ENCODE measurements around the gene HMOX2. TPM values are rescaled to one million over a fixed set of nuclear protein-coding genes. Genes with fewer than 3 reads are reported as not detected.

The HMOX2 gene
- total RNA-seq, 1 experiment from 2014 or later = 72.6 TPM

GRCh38 chr16:4552541-4552940 is 76.3 kb downstream of the HMOX2 start:
- BruUV-seq (replicated peaks) = no TSS peak
- Histone ChIP-seq H3K9me3 (ENCODE audit: control insufficient read depth, insufficient read depth, low read depth, low read length) (no peaks in the 10 kb centered on the region), H3K27me3 (ENCODE audit: control insufficient read depth, insufficient read depth, low read length) (no peaks in the 10 kb centered on the region), H3K27ac (ENCODE audit: low read length) (no peak overlapping the region), H3K4me1 (ENCODE audit: control insufficient read depth, insufficient read depth, low read length) (no peaks in the 10 kb centered on the region), H3K36me3 (ENCODE audit: control insufficient read depth, insufficient read depth, low read length) (no peaks in the 10 kb centered on the region), H3K4me3 (ENCODE audit: low read depth in 2 of 2, low read length in 2 of 2) (no peak overlapping the region)
- in situ Hi-C loops (cut with HindIII; ENCODE audit: low pct_unique_long_range_greater_than_20kb, low sequenced_read_pairs) (no loop called here), intact Hi-C loops (cut with micrococcal nuclease; ENCODE audit: unreplicated experiment) (no loop called here)
- POLR2A ChIA-PET = no interaction called here
- CTCF ChIA-PET = no interaction called here
- DNase-seq (ENCODE audit: low read depth, low spot score) = no peak
- TF ChIP-seq TCF7L2 (IDR thresholded peaks at IDR 0.05; ENCODE audit: low read depth, low read length) = no peak
- TF ChIP-seq, protein P1, sequence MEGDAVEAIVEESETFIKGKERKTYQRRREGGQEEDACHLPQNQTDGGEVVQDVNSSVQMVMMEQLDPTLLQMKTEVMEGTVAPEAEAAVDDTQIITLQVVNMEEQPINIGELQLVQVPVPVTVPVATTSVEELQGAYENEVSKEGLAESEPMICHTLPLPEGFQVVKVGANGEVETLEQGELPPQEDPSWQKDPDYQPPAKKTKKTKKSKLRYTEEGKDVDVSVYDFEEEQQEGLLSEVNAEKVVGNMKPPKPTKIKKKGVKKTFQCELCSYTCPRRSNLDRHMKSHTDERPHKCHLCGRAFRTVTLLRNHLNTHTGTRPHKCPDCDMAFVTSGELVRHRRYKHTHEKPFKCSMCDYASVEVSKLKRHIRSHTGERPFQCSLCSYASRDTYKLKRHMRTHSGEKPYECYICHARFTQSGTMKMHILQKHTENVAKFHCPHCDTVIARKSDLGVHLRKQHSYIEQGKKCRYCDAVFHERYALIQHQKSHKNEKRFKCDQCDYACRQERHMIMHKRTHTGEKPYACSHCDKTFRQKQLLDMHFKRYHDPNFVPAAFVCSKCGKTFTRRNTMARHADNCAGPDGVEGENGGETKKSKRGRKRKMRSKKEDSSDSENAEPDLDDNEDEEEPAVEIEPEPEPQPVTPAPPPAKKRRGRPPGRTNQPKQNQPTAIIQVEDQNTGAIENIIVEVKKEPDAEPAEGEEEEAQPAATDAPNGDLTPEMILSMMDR (IDR thresholded peaks at IDR 0.05) = no peak
- TF ChIP-seq POLR2AphosphoS5 (IDR thresholded peaks at IDR 0.05; ENCODE audit: low read depth, low read length) = no peak
- no peak for TF ChIP-seq SIN3A (IDR thresholded peaks at IDR 0.05; ENCODE audit: borderline replicate concordance, insufficient read depth, low read depth, low read length)
- TF ChIP-seq, protein P2, sequence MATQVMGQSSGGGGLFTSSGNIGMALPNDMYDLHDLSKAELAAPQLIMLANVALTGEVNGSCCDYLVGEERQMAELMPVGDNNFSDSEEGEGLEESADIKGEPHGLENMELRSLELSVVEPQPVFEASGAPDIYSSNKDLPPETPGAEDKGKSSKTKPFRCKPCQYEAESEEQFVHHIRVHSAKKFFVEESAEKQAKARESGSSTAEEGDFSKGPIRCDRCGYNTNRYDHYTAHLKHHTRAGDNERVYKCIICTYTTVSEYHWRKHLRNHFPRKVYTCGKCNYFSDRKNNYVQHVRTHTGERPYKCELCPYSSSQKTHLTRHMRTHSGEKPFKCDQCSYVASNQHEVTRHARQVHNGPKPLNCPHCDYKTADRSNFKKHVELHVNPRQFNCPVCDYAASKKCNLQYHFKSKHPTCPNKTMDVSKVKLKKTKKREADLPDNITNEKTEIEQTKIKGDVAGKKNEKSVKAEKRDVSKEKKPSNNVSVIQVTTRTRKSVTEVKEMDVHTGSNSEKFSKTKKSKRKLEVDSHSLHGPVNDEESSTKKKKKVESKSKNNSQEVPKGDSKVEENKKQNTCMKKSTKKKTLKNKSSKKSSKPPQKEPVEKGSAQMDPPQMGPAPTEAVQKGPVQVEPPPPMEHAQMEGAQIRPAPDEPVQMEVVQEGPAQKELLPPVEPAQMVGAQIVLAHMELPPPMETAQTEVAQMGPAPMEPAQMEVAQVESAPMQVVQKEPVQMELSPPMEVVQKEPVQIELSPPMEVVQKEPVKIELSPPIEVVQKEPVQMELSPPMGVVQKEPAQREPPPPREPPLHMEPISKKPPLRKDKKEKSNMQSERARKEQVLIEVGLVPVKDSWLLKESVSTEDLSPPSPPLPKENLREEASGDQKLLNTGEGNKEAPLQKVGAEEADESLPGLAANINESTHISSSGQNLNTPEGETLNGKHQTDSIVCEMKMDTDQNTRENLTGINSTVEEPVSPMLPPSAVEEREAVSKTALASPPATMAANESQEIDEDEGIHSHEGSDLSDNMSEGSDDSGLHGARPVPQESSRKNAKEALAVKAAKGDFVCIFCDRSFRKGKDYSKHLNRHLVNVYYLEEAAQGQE (IDR thresholded peaks at IDR 0.05; ENCODE audit: insufficient read depth in 1 of 2, low read depth in 2 of 2, low read length in 1 of 2) = no peak
- no peak for ATAC-seq

- 0 out of 2 replicates have a peak, but pooled peaks have one; percentile 44 for ATAC-seq
- POLR2A ChIA-PET = no interaction called here
- H3K27ac ChIP-seq (ENCODE audit: low read length) = no peak within 1 kb of the TSS
- intact Hi-C loops (cut with micrococcal nuclease; ENCODE audit: unreplicated experiment) = no loop called here
- H3K4me1 ChIP-seq (ENCODE audit: control insufficient read depth, insufficient read depth, low read length) = no peaks in the 10 kb centered on the region
- no peaks in the 10 kb centered on the region for H3K27me3 ChIP-seq (ENCODE audit: control insufficient read depth, insufficient read depth, low read length)
- DNase-seq (ENCODE audit: low read depth, low spot score) = no peak
- no TSS peak for BruUV-seq (replicated peaks)
- in situ Hi-C loops (cut with HindIII; ENCODE audit: low pct_unique_long_range_greater_than_20kb, low sequenced_read_pairs) = no loop called here
- TF ChIP-seq, protein P2 (IDR thresholded peaks at IDR 0.05; ENCODE audit: insufficient read depth in 1 of 2, low read depth in 2 of 2, low read length in 1 of 2) = no peak
- no peak for TF ChIP-seq SIN3A (IDR thresholded peaks at IDR 0.05; ENCODE audit: borderline replicate concordance, insufficient read depth, low read depth, low read length)
- no peak for TF ChIP-seq POLR2AphosphoS5 (IDR thresholded peaks at IDR 0.05; ENCODE audit: low read depth, low read length)
- TF ChIP-seq, protein P1 (IDR thresholded peaks at IDR 0.05) = no peak
- no peak for TF ChIP-seq TCF7L2 (IDR thresholded peaks at IDR 0.05; ENCODE audit: low read depth, low read length)
- H3K9me3 ChIP-seq (ENCODE audit: control insufficient read depth, insufficient read depth, low read depth, low read length) = no peaks in the 10 kb centered on the region
- CTCF ChIA-PET = interaction anchor here (0.6 to 0.7 kb wide), 2 partner anchors 26 to 32 kb away, joined by 6 read pairs; no protein-coding TSS in a partner anchor
- H3K36me3 ChIP-seq (ENCODE audit: control insufficient read depth, insufficient read depth, low read length) = no peaks in the 10 kb centered on the region
- H3K4me3 ChIP-seq (ENCODE audit: low read depth in 2 of 2, low read length in 2 of 2) = no peak within 1 kb of the TSS
These were observed 79.9 kb downstream of the HMOX2 start, which contains the start of gene C16orf96 for GRCh38 chr16:4556112-4556511. Gene C16orf96, plus strand, starts transcription at chr16:4556340. Its CDS starts 150 bp downstream, at chr16:4556490.

All from Panc1 (cell line).